NCI-H1105 treated with DMSO at 0.1 percent for 48 hours (cell line): ENCODE data around the gene DLX3.

Source experiments
- DNase-seq: peaks from one replicate; lab custom pipeline; 2025; lab: John Stamatoyannopoulos, UW

Gene DLX3

DNA sequence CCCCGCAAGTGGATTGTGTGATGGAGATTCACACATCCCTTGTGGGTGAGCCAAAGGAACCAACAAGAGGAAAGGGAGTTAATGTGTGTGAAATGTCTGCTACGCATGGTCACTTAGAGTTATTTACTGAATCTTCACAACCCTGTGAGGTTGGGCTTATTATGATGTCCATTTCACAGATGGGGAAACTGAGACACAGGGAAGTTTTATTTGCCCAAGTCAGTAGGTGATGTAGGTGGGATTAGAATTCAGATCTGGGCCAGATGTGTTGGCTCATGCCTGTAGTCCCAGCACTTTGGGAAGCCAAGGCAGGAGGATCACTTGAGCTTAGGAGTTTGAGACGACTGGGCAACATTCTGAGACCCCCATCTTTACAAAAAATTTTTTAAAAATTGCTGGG, 37.7 kb downstream of the DLX3 start:
- DNase-seq = no peak

DNA sequence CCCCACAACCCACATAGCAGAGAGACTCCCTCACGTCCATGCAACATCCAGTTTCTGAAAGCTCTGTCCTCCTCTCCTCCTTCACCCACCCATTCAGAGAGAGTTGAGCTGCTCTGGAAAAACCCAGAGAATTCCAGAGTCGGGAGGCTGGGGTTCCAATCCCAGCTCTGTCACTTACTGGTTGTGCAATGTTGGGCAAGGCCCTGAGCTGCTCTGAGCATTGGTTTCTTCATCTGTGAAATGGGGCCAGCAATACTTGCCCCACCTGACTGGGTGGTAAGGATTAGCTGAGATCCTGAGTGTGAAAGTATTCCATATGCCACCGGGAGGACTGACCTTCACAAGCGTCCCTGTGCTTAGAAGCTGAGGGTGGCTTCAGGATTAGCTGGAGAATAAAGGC, 38.2 kb downstream of the DLX3 start:
- DNase-seq = no peak

DNA sequence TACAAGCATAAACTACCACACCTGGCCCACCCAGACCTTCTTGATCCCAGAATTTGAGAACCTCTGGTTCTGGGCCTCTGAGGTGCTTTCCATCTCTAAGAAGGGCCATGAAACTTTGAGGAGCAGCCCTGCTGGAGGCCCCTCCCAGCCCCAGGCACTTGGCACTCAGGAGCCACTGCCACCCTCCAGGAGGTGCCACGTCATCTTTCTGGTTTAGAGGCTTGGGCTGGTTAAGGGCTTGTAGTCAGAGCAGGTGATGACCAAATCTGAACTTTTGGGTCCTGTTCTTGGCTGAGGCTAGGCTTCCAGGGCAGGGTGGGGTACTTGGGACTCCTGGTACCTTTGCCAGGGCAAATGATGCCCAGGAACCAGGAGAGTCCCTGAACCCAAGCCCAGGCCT, 39.9 kb downstream of the DLX3 start:
- no peak for DNase-seq

DNA sequence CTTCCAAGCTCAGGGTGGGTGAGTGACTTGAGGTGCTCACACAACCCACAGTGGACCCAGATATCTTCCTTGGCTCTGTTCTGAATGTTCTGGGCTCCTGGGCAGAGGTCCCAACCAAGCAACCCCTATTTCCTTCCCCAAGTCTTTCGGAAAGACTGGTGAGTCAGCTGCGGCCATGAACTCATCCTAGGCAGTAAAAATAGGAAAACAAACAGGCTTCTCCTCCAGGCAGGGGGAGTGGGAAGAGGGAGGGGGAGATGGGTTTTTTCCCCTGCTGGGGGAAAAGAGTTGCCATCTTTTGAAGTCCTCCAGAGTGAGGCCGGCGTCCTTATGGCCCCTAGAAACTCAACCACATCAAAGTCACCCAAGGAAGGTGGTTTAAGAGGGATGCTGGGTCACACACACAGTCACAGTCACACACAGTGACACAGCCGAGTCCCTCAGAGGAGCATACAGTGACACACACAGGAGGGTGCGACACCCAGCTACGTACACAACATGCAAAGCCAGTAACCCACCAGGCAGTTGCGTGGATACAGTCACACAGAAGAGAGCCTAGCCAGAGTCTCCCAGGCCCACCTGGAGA, 42.0 kb downstream of the DLX3 start:
- DNase-seq = no peak

DNA sequence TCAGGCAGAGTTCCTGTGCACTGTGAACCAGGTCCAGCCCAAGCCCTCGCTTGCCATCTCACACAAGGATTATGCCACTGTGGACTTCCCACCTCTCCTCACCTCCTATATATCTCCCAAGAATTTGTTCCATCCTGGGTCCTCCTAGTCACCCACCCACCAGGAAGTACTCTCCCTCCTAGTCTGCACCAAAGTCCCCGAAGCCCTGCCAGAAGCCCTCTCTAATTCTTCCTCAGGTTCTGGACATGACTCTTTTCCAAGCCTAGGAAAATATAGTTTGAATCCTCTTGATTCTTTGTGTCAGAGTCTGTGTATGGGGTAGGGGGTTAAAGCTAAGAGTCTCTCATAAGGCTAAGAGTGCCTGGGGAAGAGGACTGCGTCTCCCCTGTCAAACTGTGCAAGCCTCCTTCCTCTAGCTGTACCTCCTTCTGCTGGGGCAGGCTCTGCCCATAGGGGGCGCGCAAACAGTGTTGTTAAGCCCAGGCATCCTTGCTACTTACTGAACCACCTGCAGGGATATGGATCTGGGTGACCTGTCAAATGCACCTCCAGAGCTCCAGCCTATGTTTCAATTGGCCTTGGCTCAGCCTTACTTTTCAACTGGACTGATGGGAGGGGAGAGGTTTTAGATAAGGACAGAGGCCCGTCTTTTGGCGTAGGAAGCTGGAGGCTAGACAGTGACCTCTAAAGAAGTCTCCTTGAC, 42.7 kb downstream of the DLX3 start:
- peak; percentile 64 for DNase-seq

DNA sequence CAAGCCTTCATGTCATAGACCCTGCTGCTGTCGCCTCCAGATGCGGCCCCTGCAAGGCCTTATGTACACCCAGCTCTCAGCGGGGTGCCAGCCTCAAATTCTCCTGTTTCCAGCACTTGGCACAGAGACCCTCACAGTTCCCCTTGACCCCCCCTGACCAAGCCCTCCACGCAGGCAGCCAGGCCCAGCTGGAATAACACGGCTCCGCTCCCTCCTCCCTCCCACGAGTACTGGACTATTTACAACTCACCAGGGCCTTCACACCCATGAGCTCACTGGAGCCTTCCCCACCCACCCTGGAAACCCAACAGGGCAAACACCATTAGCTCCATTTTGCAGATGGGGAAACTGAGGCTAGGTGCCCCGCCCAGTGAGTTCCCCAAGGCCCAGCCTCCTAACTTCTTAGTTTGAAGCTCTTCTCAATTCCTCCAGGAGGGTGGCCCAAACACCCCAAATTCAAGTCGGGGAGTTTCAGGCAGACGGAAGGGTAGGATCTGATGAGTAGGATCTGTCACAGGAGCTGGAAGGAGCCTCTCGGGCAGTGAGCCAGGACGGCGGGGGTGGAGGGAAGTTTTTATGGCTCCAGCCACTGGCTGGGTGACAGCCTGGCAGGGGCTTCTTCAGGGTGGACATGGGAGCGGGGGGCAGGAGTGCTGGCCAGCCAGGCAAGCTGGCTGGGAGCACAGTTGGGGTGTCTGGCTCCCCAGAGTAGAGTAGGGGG, 43.5 kb downstream of the DLX3 start:
- no peak for DNase-seq

DNA sequence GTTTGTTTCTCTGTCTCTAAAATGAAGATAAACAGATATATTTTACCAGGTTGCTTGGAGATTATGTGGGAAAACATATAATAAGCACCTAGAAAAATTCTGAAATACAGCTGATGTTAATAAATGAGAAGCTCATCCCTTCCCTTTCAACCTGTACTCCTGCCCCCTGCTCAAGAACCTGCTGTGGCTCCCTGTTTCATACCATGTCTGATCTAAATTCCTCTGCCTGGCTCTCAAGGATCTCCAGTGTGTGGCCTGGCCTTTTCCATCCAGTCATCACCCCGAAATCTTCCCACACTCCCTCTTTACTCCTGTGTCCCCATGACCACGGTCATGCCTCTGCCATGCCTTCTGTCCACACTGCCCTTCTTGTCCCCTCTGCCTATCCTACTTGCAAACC, 45.4 kb downstream of the DLX3 start:
- DNase-seq = no peak

DNA sequence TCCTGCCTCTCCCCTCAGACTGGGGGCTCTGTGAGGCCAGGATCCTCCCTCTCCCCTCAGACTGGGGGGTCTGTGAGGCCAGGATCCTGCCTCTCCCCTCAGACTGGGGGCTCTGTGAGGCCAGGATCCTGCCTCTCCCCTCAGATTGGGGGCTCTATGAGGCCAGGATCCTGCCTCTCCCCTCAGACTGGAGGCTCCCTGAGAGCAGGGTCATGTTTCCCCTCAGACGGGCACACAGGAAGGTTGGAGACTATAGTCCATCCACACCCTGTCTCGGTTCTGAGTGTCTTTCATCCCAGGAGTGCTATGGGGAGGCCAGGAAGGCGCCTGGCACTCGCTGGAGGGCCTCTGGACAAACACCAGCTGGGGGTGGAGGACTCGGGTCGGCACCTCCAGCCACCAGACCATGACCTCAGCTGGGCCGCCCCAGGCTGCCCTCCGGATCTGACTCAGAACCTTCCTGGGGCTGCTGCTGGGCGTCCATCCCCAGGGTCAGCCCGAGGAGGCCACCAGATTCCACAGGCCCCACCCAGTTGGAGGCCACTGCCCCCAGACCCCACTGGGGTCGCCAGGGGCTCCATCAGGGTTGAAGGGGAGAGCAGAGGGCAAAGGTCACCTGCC, 48.0 kb downstream of the DLX3 start:
- no peak for DNase-seq

DNA sequence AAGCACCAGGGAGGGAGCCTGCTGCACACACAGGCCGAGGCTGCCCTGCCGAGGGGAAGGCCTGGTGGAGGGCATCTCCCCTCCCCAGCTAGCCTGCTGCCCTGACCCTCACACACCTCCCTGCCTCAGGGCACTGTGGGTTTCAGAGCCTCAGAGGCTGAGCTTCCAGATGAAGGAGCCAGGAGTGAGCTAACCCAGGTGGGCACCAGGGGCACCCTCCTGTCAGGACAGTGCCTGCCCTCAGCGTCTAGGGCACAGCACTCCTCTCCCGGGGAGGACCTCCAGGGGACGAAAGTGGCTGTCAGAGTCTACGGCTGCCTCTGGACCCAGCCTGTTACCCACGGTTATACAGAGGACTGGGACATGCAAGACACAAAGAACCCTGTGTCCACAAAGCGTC, 48.8 kb downstream of the DLX3 start:
- DNase-seq = no peak

DNA sequence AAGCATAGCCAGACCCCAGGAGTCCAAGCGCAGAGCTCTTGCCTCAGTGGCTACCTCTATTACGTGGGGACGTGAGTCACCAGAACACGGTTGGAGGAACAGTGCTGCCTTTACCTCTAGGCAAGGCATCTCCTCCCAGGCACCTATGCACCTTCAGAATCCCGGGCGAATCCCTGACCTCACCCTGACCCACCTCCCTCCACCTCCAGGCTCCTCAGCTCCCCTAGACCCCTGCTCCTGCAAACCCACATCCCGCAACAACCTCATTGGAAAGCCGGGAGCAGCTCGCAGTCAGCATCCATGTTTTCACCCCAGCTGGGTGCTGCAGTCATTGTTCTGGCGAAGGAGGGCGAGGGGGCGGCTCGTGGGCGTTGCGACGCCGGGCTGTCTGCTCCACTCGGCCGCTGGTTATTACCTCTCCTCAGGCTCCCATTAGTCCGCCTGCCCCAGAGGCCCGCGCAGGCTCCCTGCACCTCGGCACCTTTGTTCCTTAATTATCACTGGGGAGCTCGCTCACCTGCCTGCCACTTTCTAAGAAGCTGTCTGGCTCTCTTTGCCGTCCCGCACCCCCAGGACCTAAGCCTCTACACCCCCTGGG, 50.7 kb downstream of the DLX3 start:
- peak; percentile 87 for DNase-seq

DNA sequence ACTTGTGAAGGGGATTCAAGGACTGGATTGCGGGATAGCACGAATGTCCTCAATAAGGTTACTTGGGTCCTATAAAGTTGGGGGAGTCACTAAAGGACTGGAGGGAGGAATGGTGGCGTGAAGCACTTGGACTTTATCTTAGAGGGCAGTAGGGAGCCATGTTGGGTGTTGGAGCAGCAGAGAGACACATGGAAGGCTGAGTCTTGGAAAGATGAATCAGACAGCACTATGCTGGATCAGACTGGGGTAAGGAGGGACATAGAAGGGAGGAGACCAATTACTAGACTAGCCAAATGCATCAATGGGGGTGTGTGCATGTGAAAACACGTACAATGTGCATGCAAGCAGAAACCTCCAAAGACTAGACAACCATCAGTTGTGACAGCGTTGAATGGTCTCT, 52.1 kb downstream of the DLX3 start:
- no peak for DNase-seq

DNA sequence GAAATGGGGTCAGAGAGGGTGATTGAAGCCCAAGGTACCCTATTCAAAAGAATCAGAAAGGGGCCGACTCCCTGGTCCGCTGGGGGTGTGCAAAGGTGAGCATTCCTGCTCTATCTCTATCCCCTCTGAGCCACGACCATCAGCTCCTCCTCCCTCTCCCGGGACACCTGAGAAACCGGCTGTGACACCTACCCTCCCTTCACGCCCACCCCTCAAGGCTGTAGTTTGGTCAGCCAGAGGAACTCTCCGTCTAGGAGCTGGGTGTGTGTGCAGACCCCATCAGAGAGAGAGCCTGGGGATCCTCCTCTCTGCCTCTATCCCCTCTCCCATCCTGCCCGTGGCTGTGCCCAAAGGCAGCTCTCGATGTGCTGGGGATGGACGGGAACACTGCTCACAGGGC, 53.6 kb downstream of the DLX3 start:
- DNase-seq = no peak
